ENCODE results near the gene MYL3.

The MYL3 gene

GRCh38 chr3:46874430-46874829, 11.2 kb upstream of the MYL3 start:
- no peak for TF ChIP-seq CTCF (conservative IDR thresholded peaks at IDR 0.05; ENCODE audit: low read depth)
- ChIA-PET CTCF (no interaction called here), POLR2A (ENCODE audit: low non-redundant PET) (no interaction called here)
- no peak for DNase-seq (ENCODE audit: low spot score)
- H3K27ac ChIP-seq, result no peak overlapping the region

- DNase-seq (ENCODE audit: low spot score), result no peak
- no peak for TF ChIP-seq CTCF (conservative IDR thresholded peaks at IDR 0.05; ENCODE audit: low read depth)
- ChIA-PET POLR2A (ENCODE audit: low non-redundant PET) (no interaction called here), CTCF (no interaction called here)
- H3K27ac ChIP-seq, result no peak overlapping the region
Observed at GRCh38 chr3:46873521-46873920, 10.3 kb upstream of the MYL3 start.

- TF ChIP-seq CTCF (conservative IDR thresholded peaks at IDR 0.05; ENCODE audit: low read depth), result no peak
- ChIA-PET POLR2A (ENCODE audit: low non-redundant PET) (no interaction called here), CTCF (interaction anchor here (0.7 kb wide), 1 partner anchor 11 kb away, joined by 3 read pairs; no protein-coding TSS in a partner anchor)
- DNase-seq (ENCODE audit: low spot score), result no peak
- no peak overlapping the region for H3K27ac ChIP-seq
Observed at GRCh38 chr3:46871222-46871621, 8.0 kb upstream of the MYL3 start.

- DNase-seq (ENCODE audit: low spot score), result no peak
- ChIA-PET POLR2A (ENCODE audit: low non-redundant PET) (no interaction called here), CTCF (interaction anchor here (0.7 kb wide), 1 partner anchor 165 kb away, joined by 3 read pairs; no protein-coding TSS in a partner anchor)
- H3K27ac ChIP-seq, result no peak overlapping the region
- no peak for TF ChIP-seq CTCF (conservative IDR thresholded peaks at IDR 0.05; ENCODE audit: low read depth)
Observed at GRCh38 chr3:46870651-46871050, 7.4 kb upstream of the MYL3 start.

GRCh38 chr3:46869440-46869839, 6.2 kb upstream of the MYL3 start:
- no peak overlapping the region for H3K27ac ChIP-seq
- POLR2A ChIA-PET (ENCODE audit: low non-redundant PET), result no interaction called here
- TF ChIP-seq CTCF (conservative IDR thresholded peaks at IDR 0.05; ENCODE audit: low read depth), result no peak
- CTCF ChIA-PET, result no interaction called here
- no peak for DNase-seq (ENCODE audit: low spot score)

- H3K27ac ChIP-seq, result no peak overlapping the region
- ChIA-PET CTCF (no interaction called here), POLR2A (ENCODE audit: low non-redundant PET) (no interaction called here)
- TF ChIP-seq CTCF (conservative IDR thresholded peaks at IDR 0.05; ENCODE audit: low read depth), result no peak
- no peak for DNase-seq (ENCODE audit: low spot score)
Observed at GRCh38 chr3:46868948-46869347, 5.7 kb upstream of the MYL3 start.

GRCh38 chr3:46868287-46868686, 5.0 kb upstream of the MYL3 start:
- ChIA-PET CTCF (no interaction called here), POLR2A (ENCODE audit: low non-redundant PET) (no interaction called here)
- TF ChIP-seq CTCF (conservative IDR thresholded peaks at IDR 0.05; ENCODE audit: low read depth), result no peak

More at GRCh38 chr3:46868287-46868686, 5.0 kb upstream of the MYL3 start:
- no peak for DNase-seq (ENCODE audit: low spot score)
- no peak overlapping the region for H3K27ac ChIP-seq

Measured in RWPE1 (cell line).